Measurements from ENCODE around the gene FTCD. TPM values are rescaled to one million over a fixed set of nuclear protein-coding genes. Genes with fewer than 3 reads are reported as not detected.
"Not testable (repeated sequence)": the region's sequence is repeated elsewhere in the genome, so short reads cannot be mapped to it uniquely, and the experiment has no call there.

Gene FTCD
- total RNA-seq, 4 donors from 2014 or later: 4.5 to 7.0 TPM; not detected in 2

- TF ChIP-seq CTCF (IDR thresholded peaks at IDR 0.05) (no peak), POLR2A (IDR thresholded peaks at IDR 0.05) (no peak)
- Histone ChIP-seq H3K27me3 (no peaks in the 10 kb centered on the region), H3K4me3 (no peak overlapping the region), H3K4me1 (peaks cover 0 to 6% of the 10 kb centered on the region in 2 donors), H3K9me3 (no peaks in the 10 kb centered on the region), H3K27ac (peak overlapping the region in 1 of 2 donors; percentile 78), H3K36me3 (no peaks in the 10 kb centered on the region)
- DNase-seq: no peak
- intact Hi-C loops (cut with DNase I; ENCODE audit: low total_unique reads): no loop called here
These were observed 31.9 kb upstream of the FTCD start for GRCh38 chr21:46187261-46187660.

DNA sequence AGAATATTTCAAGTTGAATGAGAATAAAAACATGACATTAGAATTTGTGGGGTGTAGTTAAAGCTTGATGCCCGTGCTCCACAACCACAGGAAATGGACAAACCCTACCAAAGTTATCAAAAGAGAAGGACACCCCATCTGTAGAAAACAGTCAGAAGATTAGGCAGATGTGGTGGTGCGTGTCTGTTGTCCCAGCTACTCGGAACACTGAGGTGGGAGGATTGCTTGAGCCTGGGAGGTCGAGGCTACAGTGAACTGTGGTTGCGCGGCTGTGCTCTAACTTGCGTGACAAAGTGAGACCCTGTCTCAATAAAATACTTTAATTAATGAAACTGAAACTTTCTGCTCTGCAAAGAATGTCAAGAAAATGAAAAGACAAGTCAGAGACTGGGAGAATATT lies 30.3 kb upstream of the FTCD start:
- TF ChIP-seq POLR2A (IDR thresholded peaks at IDR 0.05): no peak
- TF ChIP-seq CTCF (IDR thresholded peaks at IDR 0.05): no peak
- H3K4me3 ChIP-seq: no peak overlapping the region
- H3K36me3 ChIP-seq: no peaks in the 10 kb centered on the region
- peak overlapping the region in 1 of 2 donors; percentile 90 for H3K27ac ChIP-seq
- no peaks in the 10 kb centered on the region for H3K27me3 ChIP-seq
- no peak for DNase-seq
- no peaks in the 10 kb centered on the region for H3K9me3 ChIP-seq
- intact Hi-C loops (cut with DNase I; ENCODE audit: low total_unique reads): no loop called here
- peaks cover 0 to 6% of the 10 kb centered on the region in 2 donors for H3K4me1 ChIP-seq

GRCh38 chr21:46184625-46185555 lies 29.5 kb upstream of the FTCD start:
- H3K4me1 ChIP-seq: peaks cover 0 to 6% of the 10 kb centered on the region in 2 donors
- peak overlapping the region; percentile 78 to 90 for H3K27ac ChIP-seq
- H3K27me3 ChIP-seq: no peaks in the 10 kb centered on the region
- intact Hi-C loops (cut with DNase I; ENCODE audit: low total_unique reads): no loop called here
- peak overlapping the region; percentile 32 to 42 for H3K4me3 ChIP-seq
- no peaks in the 10 kb centered on the region for H3K9me3 ChIP-seq
- H3K36me3 ChIP-seq: no peaks in the 10 kb centered on the region
- TF ChIP-seq POLR2A (IDR thresholded peaks at IDR 0.05): no peak
- no peak for TF ChIP-seq CTCF (IDR thresholded peaks at IDR 0.05)
- DNase-seq: peak; percentile 77 to 80

DNA sequence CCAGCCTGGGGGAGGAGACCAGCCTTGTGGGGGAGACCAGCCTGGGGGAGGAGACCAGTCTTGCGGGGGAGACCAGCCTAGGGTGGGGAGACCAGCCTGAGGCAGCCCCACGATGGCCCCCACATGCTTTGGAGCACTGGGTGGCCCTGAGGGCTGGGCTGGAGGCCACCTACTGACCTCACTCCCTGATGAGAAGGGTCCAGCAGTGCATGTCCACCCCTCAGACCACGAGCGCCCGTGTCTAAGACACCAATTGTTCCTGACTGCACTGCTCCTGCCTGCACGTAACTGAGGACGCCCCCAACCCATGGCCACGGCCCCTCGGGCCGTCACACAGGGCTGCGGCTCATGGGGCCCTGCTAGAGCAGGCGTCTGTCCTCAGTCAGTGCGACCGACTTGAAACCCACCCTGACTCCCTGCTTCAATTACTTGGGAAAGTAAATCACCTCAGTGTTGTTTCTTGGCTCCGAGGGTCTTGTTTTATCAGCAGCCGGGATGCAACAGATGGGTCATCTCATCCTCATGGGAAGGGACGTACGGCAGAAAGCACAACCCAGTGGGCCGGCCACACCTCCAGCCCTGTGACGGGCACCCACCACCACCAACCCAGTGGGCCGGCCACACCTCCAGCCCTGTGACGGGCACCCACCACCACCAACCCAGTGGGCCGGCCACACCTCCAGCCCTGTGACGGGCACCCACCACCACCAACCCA lies 28.7 kb upstream of the FTCD start, which contains the start of gene SPATC1L:
Gene SPATC1L (minus strand): TSS at position 550 of the 715 bp plus-strand sequence. CDS start 1,643 bp downstream, outside the sequence.
- H3K36me3 ChIP-seq: no peaks in the 10 kb centered on the region
- intact Hi-C loops (cut with DNase I; ENCODE audit: low total_unique reads): no loop called here
- H3K9me3 ChIP-seq: no peaks in the 10 kb centered on the region
- peak within 1 kb of the TSS; percentile 34 to 47 for H3K4me3 ChIP-seq
- peak within 1 kb of the TSS; percentile 78 to 90 for H3K27ac ChIP-seq
- DNase-seq: peak; percentile 69 to 76
- no peaks in the 10 kb centered on the region for H3K27me3 ChIP-seq
- TF ChIP-seq POLR2A (IDR thresholded peaks at IDR 0.05): no peak
- no peak for TF ChIP-seq CTCF (IDR thresholded peaks at IDR 0.05)
- peaks cover 0 to 2% of the 10 kb centered on the region in 2 donors for H3K4me1 ChIP-seq

GRCh38 chr21:46183337-46183909 lies 28.0 kb upstream of the FTCD start:
- intact Hi-C loops (cut with DNase I; ENCODE audit: low total_unique reads); H3K27me3 ChIP-seq; H3K9me3 ChIP-seq; H3K4me3 ChIP-seq; H3K36me3 ChIP-seq; H3K4me1 ChIP-seq: not testable (repeated sequence)
- H3K27ac ChIP-seq: peak overlapping the region; percentile 63 to 66
- peak in 1 of 2 donors; percentile 46 for DNase-seq

All from uterus (tissue), 4 donors.